Measurements from ENCODE around the gene PCNX1. TPM values are rescaled to one million over a fixed set of nuclear protein-coding genes. Genes with fewer than 3 reads are reported as not detected.

The PCNX1 gene
- total and polyA plus RNA-seq, 2 of the 4 experiments (the other 2 are of a cell fraction): 15.0 to 43.7 TPM

- no peaks in the 10 kb centered on the region for H3K9me3 ChIP-seq (ENCODE audit: control insufficient read depth, insufficient read depth, low read length)
- no peak overlapping the region for H2AFZ ChIP-seq (replicated peaks; ENCODE audit: low read length, poor library complexity)
- H3K4me3 ChIP-seq (ENCODE audit: insufficient read depth, low read depth, low read length): peak overlapping the region; percentile 97
- H3K27me3 ChIP-seq (ENCODE audit: control insufficient read depth, insufficient read depth, low read length): no peaks in the 10 kb centered on the region
- no peak overlapping the region for H4K91ac ChIP-seq (ENCODE audit: insufficient read depth, low read depth, low read length)
- TF ChIP-seq, protein P1, sequence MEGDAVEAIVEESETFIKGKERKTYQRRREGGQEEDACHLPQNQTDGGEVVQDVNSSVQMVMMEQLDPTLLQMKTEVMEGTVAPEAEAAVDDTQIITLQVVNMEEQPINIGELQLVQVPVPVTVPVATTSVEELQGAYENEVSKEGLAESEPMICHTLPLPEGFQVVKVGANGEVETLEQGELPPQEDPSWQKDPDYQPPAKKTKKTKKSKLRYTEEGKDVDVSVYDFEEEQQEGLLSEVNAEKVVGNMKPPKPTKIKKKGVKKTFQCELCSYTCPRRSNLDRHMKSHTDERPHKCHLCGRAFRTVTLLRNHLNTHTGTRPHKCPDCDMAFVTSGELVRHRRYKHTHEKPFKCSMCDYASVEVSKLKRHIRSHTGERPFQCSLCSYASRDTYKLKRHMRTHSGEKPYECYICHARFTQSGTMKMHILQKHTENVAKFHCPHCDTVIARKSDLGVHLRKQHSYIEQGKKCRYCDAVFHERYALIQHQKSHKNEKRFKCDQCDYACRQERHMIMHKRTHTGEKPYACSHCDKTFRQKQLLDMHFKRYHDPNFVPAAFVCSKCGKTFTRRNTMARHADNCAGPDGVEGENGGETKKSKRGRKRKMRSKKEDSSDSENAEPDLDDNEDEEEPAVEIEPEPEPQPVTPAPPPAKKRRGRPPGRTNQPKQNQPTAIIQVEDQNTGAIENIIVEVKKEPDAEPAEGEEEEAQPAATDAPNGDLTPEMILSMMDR (conservative IDR thresholded peaks at IDR 0.05; ENCODE audit: low read depth, low read length): no peak
- TF ChIP-seq RAD21 (IDR thresholded peaks at IDR 0.05; ENCODE audit: low read length): no peak
- TF ChIP-seq POLR2A (IDR thresholded peaks at IDR 0.05; ENCODE audit: low read depth, low read length): no peak
- TF ChIP-seq MAFK (IDR thresholded peaks at IDR 0.05; ENCODE audit: low read depth, low read length): no peak
- TF ChIP-seq MAZ (IDR thresholded peaks at IDR 0.05; ENCODE audit: borderline replicate concordance, low read depth, low read length): no peak
- no peak for TF ChIP-seq MXI1 (IDR thresholded peaks at IDR 0.05; ENCODE audit: borderline replicate concordance, low read depth, low read length)
- TF ChIP-seq USF2 (IDR thresholded peaks at IDR 0.05; ENCODE audit: low read depth, low read length): no peak
- no peak for TF ChIP-seq ELK1 (IDR thresholded peaks at IDR 0.05; ENCODE audit: borderline replicate concordance, low read depth, low read length)
- peak overlapping the region in 1 of 2 experiments; percentile 34; a peak in 1 of 4 replicates for H4K8ac ChIP-seq (ENCODE audit: low read depth in 2 of 2, low read length in 2 of 2)
- H2BK5ac ChIP-seq (ENCODE audit: low read depth, low read length, poor library complexity, severe bottlenecking): peak overlapping the region; percentile 42
- peak overlapping the region; percentile 75 for H3K9ac ChIP-seq (ENCODE audit: low read depth, low read length)
- ChIA-PET CTCF (interaction anchor here (1.1 kb wide), 1 partner anchor 91 kb away, joined by 3 read pairs; no protein-coding TSS in a partner anchor), POLR2A (ENCODE audit: unreplicated experiment) (interaction anchor here (0.6 kb wide), 1 partner anchor 8 kb away, joined by 10 read pairs; no protein-coding TSS in a partner anchor)
- peak overlapping the region; percentile 0; the same call in 1 of the 2 replicates for H3K18ac ChIP-seq (ENCODE audit: low read depth, low read length)
- WGBS, 2 experiments (ENCODE audit: extremely low coverage in 2 of 2, insufficient read length in 1 of 2): no CpG with 5 or more reads among the region's 4 CpGs
- peak overlapping the region; percentile 96 for H3K4me2 ChIP-seq (ENCODE audit: low read depth, low read length)
- ATAC-seq (ENCODE audit: low read depth) (no peak), DNase-seq (no peak)
- H3K79me1 ChIP-seq (ENCODE audit: low read depth in 1 of 2, low read length in 2 of 2): peaks cover 10 to 46% of the 10 kb centered on the region in 2 experiments; a peak in 3 of 4 replicates
- no peak overlapping the region for H2AK9ac ChIP-seq (replicated peaks; ENCODE audit: low read depth, low read length, poor library complexity)
- intact Hi-C loops (cut with micrococcal nuclease) (loop anchor here (1.0 kb wide), 1 partner anchor 63 kb away; no protein-coding TSS in a partner anchor), dilution Hi-C loops (cut with HindIII; ENCODE audit: low sequenced_read_pairs, unreplicated experiment) (no loop called here), in situ Hi-C loops (cut with MboI; ENCODE audit: low sequenced_read_pairs) (no loop called here)
- peaks cover 16% of the 10 kb centered on the region for H3K4me1 ChIP-seq (ENCODE audit: control insufficient read depth, insufficient read depth, low read length)
- no peak overlapping the region for H2BK120ac ChIP-seq (ENCODE audit: low read depth, low read length)
- H3K27ac ChIP-seq (ENCODE audit: insufficient read depth, low read length): peak overlapping the region; percentile 65
- H3K36me3 ChIP-seq (ENCODE audit: control insufficient read depth, insufficient read depth, low read length): no peaks in the 10 kb centered on the region
- peak overlapping the region; percentile 77 for H3K14ac ChIP-seq (replicated peaks; ENCODE audit: low read depth, low read length)
- H3K23ac ChIP-seq (ENCODE audit: low read depth, low read length): peak overlapping the region; percentile 91
- peaks cover 47% of the 10 kb centered on the region for H4K20me1 ChIP-seq (ENCODE audit: insufficient read depth, low read length)
- H2BK20ac ChIP-seq (ENCODE audit: low read depth, low read length): no peak overlapping the region
- peak overlapping the region; percentile 63 for H3K56ac ChIP-seq (ENCODE audit: extremely low read depth, insufficient read depth, low read length)
- no peak overlapping the region for H4K5ac ChIP-seq (ENCODE audit: low read depth, low read length)
- H2AK5ac ChIP-seq (ENCODE audit: low read depth, low read length): no peak overlapping the region
- peaks cover 14% of the 10 kb centered on the region for H3K9me1 ChIP-seq (ENCODE audit: insufficient read depth, low read length)
- H2BK15ac ChIP-seq (ENCODE audit: low read depth, low read length): no peak overlapping the region; the same call in 2 of the 3 replicates
- BruUV-seq (replicated peaks): no TSS peak
- peak overlapping the region; percentile 33; the same call in 1 of the 2 replicates for H3K4ac ChIP-seq (ENCODE audit: low read depth, low read length)
Measured at GRCh38 chr14:70908935-70909641, 1.8 kb downstream of the PCNX1 start.
